GM12878 (cell line): Measurements from ENCODE around the gene PCK2. TPM values are rescaled to one million over a fixed set of nuclear protein-coding genes. Genes with fewer than 3 reads are reported as not detected.

ENCODE experiments used
- HDGF ChIP-seq: fragments of 450-650 bp; IDR thresholded peaks from 2 replicates; pipeline ENCODE4 v1.6.1; 2016; ENCODE audit warnings: antibody characterized with exemption
- MAX ChIP-seq: IDR thresholded peaks from 2 replicates; pipeline ENCODE4 v1.6.1; 2012; ENCODE audit warnings: low read depth, low read length, improper control_type of control experiment
- POLR2A ChIP-seq: IDR thresholded peaks from 2 replicates; pipeline ENCODE4 v1.6.1; 2011; ENCODE audit warnings: low read depth, mild to moderate bottlenecking, low read length
- RCOR1 ChIP-seq: conservative IDR thresholded peaks from 2 replicates; pipeline ENCODE4 v1.6.1; 2012; ENCODE audit warnings: low read depth, low read length, improper control_type of control experiment
- TARDBP ChIP-seq: IDR thresholded peaks from 2 replicates; pipeline ENCODE4 v1.6.1; 2016; ENCODE audit warnings: borderline replicate concordance
- YBX1 ChIP-seq: fragments of 450-650 bp; IDR thresholded peaks from 2 replicates; pipeline ENCODE4 v1.6.1; 2016; ENCODE audit warnings: antibody characterized with exemption
- ZNF592 ChIP-seq: fragments of 450-650 bp; IDR thresholded peaks from 2 replicates; pipeline ENCODE4 v1.6.1; 2017; ENCODE audit warnings: mild to moderate bottlenecking, moderate library complexity
- polyA plus RNA-seq, 11 experiments: library from polyadenylated mRNA; depleted of rRNA in 4 of 11; unstranded in 6 of 11; stranded (reverse) in 5 of 11; fragments of >200 nt; fragmentation: Nextera tagmentation in 4 of 11; fragmentation: Illumina TruSeq in 1 of 11; extraction: Ambion mirVana in 4 of 11; extraction: Trizol in 1 of 11; gene quantifications; 1 replicate in 1 of 11; 2 replicates in 10 of 11; pipeline versions ENCODE4 v1.2.1 to v1.2.3, GENCODE V29; 2011 to 2016; ENCODE audit warnings: inconsistent platforms in 2 of 11, missing spikeins in 2 of 11, low read depth in 1 of 11
- total RNA-seq, 4 experiments: library from RNA; depleted of rRNA in 3 of 4; stranded (reverse); fragments of >200 nt in 3 of 4; fragmentation: Illumina TruSeq in 1 of 4; extraction: Trizol in 1 of 4; gene quantifications; 2 replicates each; pipeline versions ENCODE4 v1.2.1 to v1.2.3, GENCODE V29; 2013 to 2021

Gene PCK2
- total and polyA plus RNA-seq, 10 of the 15 experiments (the other 5 are each of a cell fraction or from before 2014, with no cell fraction given) = 6.6 to 110 (median 44.6) TPM

GRCh38 chr14:24135834-24136683, 41.9 kb downstream of the PCK2 start, which contains the start of gene PSME1 (continued):
- TF ChIP-seq ZNF592 (no peak), YBX1 (no peak), POLR2A (peak; percentile 86), MAX (no peak), RCOR1 (0 out of 2 replicates have a peak, but pooled peaks have one; percentile 26), TARDBP (no peak), HDGF (peak; percentile 85)
